Effector memory CD4-positive, alpha-beta T cell (primary cell): ENCODE data around the gene PRSS36.

Source experiments
- DNase-seq, 3 donors: peaks; one replicate each; pipeline ENCODE4 v3.0.0-alpha.2; 2020
- H3K27ac ChIP-seq: 2 replicates; pipeline ENCODE4 v1.7.0; 2013; ENCODE audit warnings: mild to moderate bottlenecking, low read length, moderate library complexity; ENCODE audit not compliant: insufficient read depth, poor library complexity, severe bottlenecking
- H3K27me3 ChIP-seq: replicated peaks from 2 replicates; pipeline ENCODE4 v1.7.0; 2013; ENCODE audit warnings: mild to moderate bottlenecking, low read length; ENCODE audit not compliant: insufficient read depth, control insufficient read depth, poor library complexity, severe bottlenecking
- H3K36me3 ChIP-seq: 2 replicates; pipeline ENCODE4 v1.7.0; 2013; ENCODE audit warnings: mild to moderate bottlenecking, low read length, moderate library complexity; ENCODE audit not compliant: control insufficient read depth, insufficient read depth
- H3K4me1 ChIP-seq: 2 replicates; pipeline ENCODE4 v1.7.0; 2013; ENCODE audit warnings: low read length, mild to moderate bottlenecking; ENCODE audit not compliant: control insufficient read depth, insufficient read depth, poor library complexity, severe bottlenecking
- H3K4me3 ChIP-seq: 2 replicates; pipeline ENCODE4 v1.7.0; 2013; ENCODE audit warnings: low read length, low read depth, mild to moderate bottlenecking; ENCODE audit not compliant: insufficient read depth, poor library complexity, severe bottlenecking
- H3K9me3 ChIP-seq: 2 replicates; pipeline ENCODE4 v1.7.0; 2013; ENCODE audit warnings: mild to moderate bottlenecking, low read length, moderate library complexity; ENCODE audit not compliant: control insufficient read depth

The PRSS36 gene

GRCh38 chr16:31191697-31192428 lies 42.0 kb upstream of the PRSS36 start:
- Histone ChIP-seq H3K27ac (no peak overlapping the region), H3K36me3 (peaks cover 89% of the 10 kb centered on the region), H3K9me3 (no peaks in the 10 kb centered on the region), H3K27me3 (no peaks in the 10 kb centered on the region), H3K4me3 (no peak overlapping the region), H3K4me1 (no peaks in the 10 kb centered on the region)
- DNase-seq = no peak

- Histone ChIP-seq H3K36me3 (peaks cover 94% of the 10 kb centered on the region), H3K27ac (no peak overlapping the region), H3K9me3 (no peaks in the 10 kb centered on the region), H3K4me3 (no peak overlapping the region), H3K4me1 (no peaks in the 10 kb centered on the region), H3K27me3 (no peaks in the 10 kb centered on the region)
- no peak for DNase-seq
Measured at GRCh38 chr16:31190818-31191444, 41.1 kb upstream of the PRSS36 start.

- H3K9me3 ChIP-seq = no peaks in the 10 kb centered on the region
- no peak overlapping the region for H3K4me3 ChIP-seq
- H3K27ac ChIP-seq = no peak overlapping the region
- H3K4me1 ChIP-seq = no peaks in the 10 kb centered on the region
- peaks cover 96% of the 10 kb centered on the region for H3K36me3 ChIP-seq
- H3K27me3 ChIP-seq = no peaks in the 10 kb centered on the region
- no peak for DNase-seq
Measured at GRCh38 chr16:31190061-31190460, 40.2 kb upstream of the PRSS36 start.

GRCh38 chr16:31189412-31189778 lies 39.5 kb upstream of the PRSS36 start:
- peaks cover 95% of the 10 kb centered on the region for H3K36me3 ChIP-seq
- no peaks in the 10 kb centered on the region for H3K27me3 ChIP-seq
- H3K27ac ChIP-seq = no peak overlapping the region
- H3K4me3 ChIP-seq = no peak overlapping the region
- H3K4me1 ChIP-seq = no peaks in the 10 kb centered on the region
- H3K9me3 ChIP-seq = no peaks in the 10 kb centered on the region
- DNase-seq = no peak

GRCh38 chr16:31188450-31189411 lies 38.9 kb upstream of the PRSS36 start:
- Histone ChIP-seq H3K27ac (no peak overlapping the region), H3K27me3 (no peaks in the 10 kb centered on the region), H3K4me1 (peaks cover 5% of the 10 kb centered on the region), H3K36me3 (peaks cover 96% of the 10 kb centered on the region), H3K9me3 (no peaks in the 10 kb centered on the region), H3K4me3 (no peak overlapping the region)
- DNase-seq = no peak

- Histone ChIP-seq H3K9me3 (no peaks in the 10 kb centered on the region), H3K27me3 (no peaks in the 10 kb centered on the region), H3K4me1 (peaks cover 15% of the 10 kb centered on the region), H3K4me3 (no peak overlapping the region), H3K36me3 (peaks cover 96% of the 10 kb centered on the region), H3K27ac (no peak overlapping the region)
- no peak for DNase-seq
Measured at GRCh38 chr16:31187808-31188189, 37.9 kb upstream of the PRSS36 start.

- peaks cover 21% of the 10 kb centered on the region for H3K4me1 ChIP-seq
- no peak for DNase-seq
- peaks cover 98% of the 10 kb centered on the region for H3K36me3 ChIP-seq
- H3K4me3 ChIP-seq = no peak overlapping the region
- no peak overlapping the region for H3K27ac ChIP-seq
- H3K27me3 ChIP-seq = no peaks in the 10 kb centered on the region
- no peaks in the 10 kb centered on the region for H3K9me3 ChIP-seq
Measured at GRCh38 chr16:31186930-31187807, 37.3 kb upstream of the PRSS36 start.

GRCh38 chr16:31186176-31186575 lies 36.3 kb upstream of the PRSS36 start:
- H3K36me3 ChIP-seq = peaks cover 89% of the 10 kb centered on the region
- no peak for DNase-seq
- no peaks in the 10 kb centered on the region for H3K9me3 ChIP-seq
- H3K27me3 ChIP-seq = no peaks in the 10 kb centered on the region
- H3K4me3 ChIP-seq = no peak overlapping the region
- H3K27ac ChIP-seq = no peak overlapping the region
- H3K4me1 ChIP-seq = peaks cover 30% of the 10 kb centered on the region

GRCh38 chr16:31185339-31185738 lies 35.5 kb upstream of the PRSS36 start:
- Histone ChIP-seq H3K4me1 (peaks cover 32% of the 10 kb centered on the region), H3K27me3 (no peaks in the 10 kb centered on the region), H3K36me3 (peaks cover 81% of the 10 kb centered on the region), H3K4me3 (no peak overlapping the region), H3K9me3 (no peaks in the 10 kb centered on the region), H3K27ac (no peak overlapping the region)
- DNase-seq = no peak
